ENCODE data around the gene COL18A1. TPM values are rescaled to one million over a fixed set of nuclear protein-coding genes. Genes with fewer than 3 reads are reported as not detected.
A peak's percentile ranks its signal among the peaks of the same experiment; 100 is the strongest.

Gene COL18A1
- total and polyA plus RNA-seq, 3 experiments from 2014 or later = 1.9 to 4.7 (median 2.2) TPM

DNA sequence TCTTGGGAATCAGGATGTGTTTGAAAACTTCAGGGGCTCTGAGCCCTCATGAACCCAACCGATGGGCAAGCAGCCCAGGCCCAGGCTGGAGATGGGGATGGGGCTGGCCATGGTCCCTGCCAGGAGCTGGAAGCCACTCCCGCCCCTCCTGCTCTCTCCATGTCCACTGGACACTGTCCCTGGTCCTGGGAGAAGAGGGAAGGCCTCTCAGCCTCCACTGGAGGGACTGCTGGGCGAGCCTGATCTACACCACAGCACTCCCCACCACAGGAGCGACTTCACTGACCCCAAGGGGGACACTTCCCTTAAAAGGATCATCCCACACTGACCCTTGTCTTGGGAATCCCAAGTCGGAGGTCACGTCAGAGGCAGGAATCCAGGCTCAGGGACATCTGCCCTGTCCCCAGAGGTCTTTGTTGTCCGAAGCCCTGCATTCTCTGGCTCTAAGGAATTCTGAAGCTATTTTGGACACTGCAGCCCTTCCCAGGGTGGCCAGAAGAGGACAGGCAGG is 16.9 kb upstream of the COL18A1 start:
- Histone ChIP-seq H3K36me3 (ENCODE audit: insufficient read depth, low read length) (no peaks in the 10 kb centered on the region), H3K9me3 (ENCODE audit: low read length) (no peaks in the 10 kb centered on the region), H3K27me3 (ENCODE audit: insufficient read depth, low read length, poor library complexity, severe bottlenecking) (no peaks in the 10 kb centered on the region), H3K4me3 (ENCODE audit: low read length) (no peak overlapping the region), H3K27ac (ENCODE audit: low read depth, low read length) (no peak overlapping the region), H3K4me1 (ENCODE audit: insufficient read depth, low read length) (no peaks in the 10 kb centered on the region)
- Mint-ChIP-seq H3K4me1 (no peaks in the 10 kb centered on the region), H3K27ac (no peak overlapping the region), H3K4me3 (no peak overlapping the region), H3K36me3 (no peaks in the 10 kb centered on the region), H3K9me3 (no peaks in the 10 kb centered on the region), H3K27me3 (peaks cover 14 to 42% of the 10 kb centered on the region in 2 donors)
- ChIA-PET POLR2A (no interaction called here), CTCF (no interaction called here)
- DNase-seq = peak in 1 of 5 donors; percentile 32

DNA sequence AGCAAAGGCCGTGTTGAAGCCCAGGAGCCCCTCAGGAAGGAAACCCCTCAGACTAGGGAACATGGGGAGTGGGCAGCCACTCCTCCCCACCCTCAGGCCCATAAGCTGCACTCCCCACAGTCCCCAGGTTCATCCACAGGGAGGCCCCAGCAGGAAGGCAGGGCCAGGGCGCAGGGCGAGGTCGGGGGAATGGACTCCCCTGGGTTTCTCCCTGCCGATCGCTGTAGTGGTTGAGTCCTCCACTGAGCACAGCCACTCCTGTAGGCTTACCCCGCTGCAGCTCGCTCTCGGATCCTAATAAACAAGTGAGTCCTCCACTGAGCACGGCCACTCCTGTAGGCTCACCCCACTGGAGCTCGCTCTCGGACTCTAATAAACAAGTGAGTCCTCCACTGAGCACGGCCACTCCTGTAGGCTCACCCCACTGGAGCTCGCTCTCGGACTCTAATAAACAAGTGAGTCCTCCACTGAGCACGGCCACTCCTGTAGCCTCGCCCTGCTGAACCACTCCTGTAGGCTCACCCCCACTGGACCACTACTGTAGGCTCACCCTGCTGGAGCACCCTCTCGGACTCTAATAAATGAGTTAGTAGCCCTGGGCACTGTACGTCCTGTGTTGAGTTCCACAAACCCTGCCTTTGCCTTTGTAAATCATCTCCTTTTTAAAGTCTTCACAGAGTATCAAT is 16.2 kb upstream of the COL18A1 start:
- Mint-ChIP-seq H3K36me3 (no peaks in the 10 kb centered on the region), H3K4me3 (no peak overlapping the region), H3K4me1 (no peaks in the 10 kb centered on the region), H3K27ac (no peak overlapping the region), H3K27me3 (peaks cover 14 to 42% of the 10 kb centered on the region in 2 donors), H3K9me3 (no peaks in the 10 kb centered on the region)
- H3K27me3 ChIP-seq (ENCODE audit: insufficient read depth, low read length, poor library complexity, severe bottlenecking) = no peaks in the 10 kb centered on the region
- H3K27ac ChIP-seq (ENCODE audit: low read depth, low read length) = no peak overlapping the region
- H3K4me1 ChIP-seq (ENCODE audit: insufficient read depth, low read length) = no peaks in the 10 kb centered on the region
- H3K4me3 ChIP-seq (ENCODE audit: low read length) = no peak overlapping the region
- peak in 1 of 5 donors; percentile 36 for DNase-seq
- H3K9me3 ChIP-seq (ENCODE audit: low read length) = no peaks in the 10 kb centered on the region
- H3K36me3 ChIP-seq (ENCODE audit: insufficient read depth, low read length) = no peaks in the 10 kb centered on the region
- ChIA-PET CTCF (no interaction called here), POLR2A (interaction anchor here (0.7 kb wide), 1 partner anchor 215 kb away, joined by 7 read pairs; no protein-coding TSS in a partner anchor)

DNA sequence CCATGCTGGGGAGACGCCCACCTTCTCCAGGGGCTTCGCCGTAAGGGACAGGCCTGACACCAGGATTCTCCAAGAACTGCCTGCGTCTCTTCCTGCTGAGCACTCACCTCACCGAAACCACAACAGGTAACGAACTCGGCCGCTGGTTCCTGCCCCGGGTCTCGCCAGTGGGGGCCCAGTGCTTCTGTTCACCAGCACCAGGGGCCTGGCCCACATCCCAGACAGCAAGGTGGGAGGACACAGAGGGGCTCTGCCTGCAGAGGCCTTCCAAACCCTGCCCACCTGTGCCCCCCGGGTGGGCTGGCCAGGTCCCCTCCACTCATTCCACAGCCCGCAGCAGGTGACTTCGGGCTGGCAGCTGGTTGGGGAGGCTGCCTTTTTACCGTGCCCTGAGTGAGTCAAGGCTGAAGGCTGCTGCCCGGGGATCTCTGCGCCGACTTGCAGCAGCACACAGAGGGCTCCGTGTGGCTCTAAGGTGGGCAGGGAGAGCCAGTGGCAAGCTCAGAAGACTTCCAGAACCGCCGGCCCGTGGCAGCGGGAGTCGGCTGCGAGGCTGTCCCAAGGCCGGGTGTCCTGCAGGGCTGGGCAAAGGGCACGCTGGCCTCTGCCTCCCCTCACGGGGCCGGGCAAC is 14.7 kb upstream of the COL18A1 start:
- Mint-ChIP-seq H3K27me3 (peaks cover 13 to 35% of the 10 kb centered on the region in 2 donors), H3K9me3 (no peaks in the 10 kb centered on the region), H3K4me1 (no peaks in the 10 kb centered on the region), H3K4me3 (no peak overlapping the region), H3K27ac (no peak overlapping the region), H3K36me3 (no peaks in the 10 kb centered on the region)
- CTCF ChIA-PET = no interaction called here
- no peaks in the 10 kb centered on the region for H3K9me3 ChIP-seq (ENCODE audit: low read length)
- no peaks in the 10 kb centered on the region for H3K27me3 ChIP-seq (ENCODE audit: insufficient read depth, low read length, poor library complexity, severe bottlenecking)
- no peaks in the 10 kb centered on the region for H3K36me3 ChIP-seq (ENCODE audit: insufficient read depth, low read length)
- H3K4me3 ChIP-seq (ENCODE audit: low read length) = no peak overlapping the region
- POLR2A ChIA-PET = no interaction called here
- H3K27ac ChIP-seq (ENCODE audit: low read depth, low read length) = no peak overlapping the region
- no peaks in the 10 kb centered on the region for H3K4me1 ChIP-seq (ENCODE audit: insufficient read depth, low read length)
- peak in 1 of 5 donors; percentile 29 for DNase-seq

DNA sequence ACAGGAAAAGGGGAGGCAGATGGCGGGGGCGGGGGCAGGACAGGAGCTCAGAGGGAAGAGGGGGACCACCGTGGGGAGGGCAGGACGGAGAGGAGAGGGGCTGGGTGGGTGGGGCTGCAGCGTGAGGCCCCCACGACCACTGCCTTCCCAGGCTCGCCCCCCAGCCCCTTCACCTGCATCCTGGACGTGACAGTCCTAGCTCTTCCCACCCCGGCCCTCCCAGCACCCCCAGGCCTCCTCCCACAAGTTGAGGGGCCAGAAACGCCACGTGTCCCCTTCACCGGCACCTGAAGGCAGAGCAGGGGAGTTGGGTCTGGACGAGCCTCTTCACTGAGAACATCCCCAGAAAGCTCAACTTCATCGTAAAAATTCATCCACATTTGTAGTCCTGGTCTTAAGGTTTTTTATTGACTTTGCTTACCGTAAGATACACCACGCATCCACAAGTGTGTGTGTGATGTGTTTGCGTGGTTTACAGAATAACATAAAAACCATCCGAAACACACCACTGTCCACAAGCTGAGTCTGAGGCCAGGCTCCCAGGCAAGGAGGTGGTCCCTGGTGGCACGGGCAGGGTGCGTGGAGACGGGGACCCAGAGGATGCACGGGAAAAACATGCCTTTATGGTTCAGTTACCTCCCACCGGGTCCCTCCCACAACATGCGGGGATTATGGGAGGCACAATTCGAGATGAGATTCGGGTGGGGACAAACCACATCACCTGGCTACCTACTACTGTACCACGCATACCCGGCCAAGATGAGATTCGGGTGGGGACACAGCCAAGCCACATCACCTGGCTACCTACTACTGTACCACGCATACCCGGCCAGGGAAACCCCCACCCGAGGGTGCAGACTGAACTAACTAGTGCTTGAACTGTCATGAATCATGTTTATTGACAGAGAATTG is 13.9 kb upstream of the COL18A1 start:
- DNase-seq = peak in 1 of 5 donors; percentile 20
- no peak overlapping the region for H3K4me3 Mint-ChIP-seq
- ChIA-PET POLR2A (no interaction called here), CTCF (no interaction called here)
- no peaks in the 10 kb centered on the region for H3K4me1 Mint-ChIP-seq
- H3K27me3 Mint-ChIP-seq = peaks cover 11 to 34% of the 10 kb centered on the region in 2 donors
- Histone ChIP-seq H3K27me3 (ENCODE audit: insufficient read depth, low read length, poor library complexity, severe bottlenecking) (no peaks in the 10 kb centered on the region), H3K36me3 (ENCODE audit: insufficient read depth, low read length) (no peaks in the 10 kb centered on the region), H3K27ac (ENCODE audit: low read depth, low read length) (no peak overlapping the region), H3K9me3 (ENCODE audit: low read length) (no peaks in the 10 kb centered on the region), H3K4me3 (ENCODE audit: low read length) (no peak overlapping the region), H3K4me1 (ENCODE audit: insufficient read depth, low read length) (no peaks in the 10 kb centered on the region)
- no peak overlapping the region for H3K27ac Mint-ChIP-seq
- no peaks in the 10 kb centered on the region for H3K36me3 Mint-ChIP-seq
- H3K9me3 Mint-ChIP-seq = no peaks in the 10 kb centered on the region

DNA sequence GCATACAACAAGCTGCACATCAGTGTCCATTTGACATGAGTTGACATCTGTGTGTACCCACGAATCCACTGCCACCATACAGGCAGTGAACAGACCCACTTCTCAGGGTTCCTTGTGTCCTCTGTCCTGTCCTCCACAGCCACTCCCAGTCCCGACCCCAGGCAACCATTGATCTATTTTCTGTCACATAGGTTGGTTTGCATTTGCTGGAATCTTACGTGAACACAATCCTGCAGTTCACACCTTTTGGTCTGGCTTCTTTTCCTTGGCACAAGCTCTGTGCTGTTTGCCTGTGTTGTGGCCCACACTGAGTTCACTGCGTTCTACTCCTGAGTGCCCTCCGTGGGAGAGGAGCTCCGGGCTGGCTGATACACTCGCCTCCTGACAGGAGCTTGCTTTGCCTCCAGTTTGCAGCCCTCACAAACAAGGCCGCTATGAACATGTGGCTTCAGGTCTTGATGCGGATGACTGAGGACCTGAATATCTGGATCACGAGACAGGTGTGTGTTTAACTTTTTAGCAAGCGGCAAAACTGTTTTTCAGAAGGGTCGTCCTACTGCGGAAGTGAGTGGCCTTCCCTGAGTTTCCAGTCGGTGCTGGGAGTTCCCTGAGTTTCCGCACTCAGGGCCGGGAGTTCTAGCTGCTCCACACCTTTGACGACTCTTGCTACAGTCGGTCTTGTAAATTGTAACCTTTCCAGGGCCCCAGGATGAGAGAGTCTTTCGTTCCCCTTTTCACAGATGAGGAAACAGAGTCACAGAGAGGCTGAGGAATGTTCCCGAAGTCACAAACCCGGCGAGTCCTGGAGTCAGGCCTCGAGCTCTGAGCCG is 13.0 kb upstream of the COL18A1 start:
- Mint-ChIP-seq H3K27ac (no peak overlapping the region), H3K27me3 (peaks cover 9 to 34% of the 10 kb centered on the region in 2 donors), H3K4me1 (no peaks in the 10 kb centered on the region), H3K36me3 (no peaks in the 10 kb centered on the region), H3K9me3 (no peaks in the 10 kb centered on the region), H3K4me3 (no peak overlapping the region)
- ChIA-PET CTCF (no interaction called here), POLR2A (no interaction called here)
- Histone ChIP-seq H3K27ac (ENCODE audit: low read depth, low read length) (no peak overlapping the region), H3K4me3 (ENCODE audit: low read length) (no peak overlapping the region), H3K27me3 (ENCODE audit: insufficient read depth, low read length, poor library complexity, severe bottlenecking) (no peaks in the 10 kb centered on the region), H3K9me3 (ENCODE audit: low read length) (no peaks in the 10 kb centered on the region), H3K4me1 (ENCODE audit: insufficient read depth, low read length) (no peaks in the 10 kb centered on the region), H3K36me3 (ENCODE audit: insufficient read depth, low read length) (no peaks in the 10 kb centered on the region)
- DNase-seq = peak in 1 of 5 donors; percentile 21

DNA sequence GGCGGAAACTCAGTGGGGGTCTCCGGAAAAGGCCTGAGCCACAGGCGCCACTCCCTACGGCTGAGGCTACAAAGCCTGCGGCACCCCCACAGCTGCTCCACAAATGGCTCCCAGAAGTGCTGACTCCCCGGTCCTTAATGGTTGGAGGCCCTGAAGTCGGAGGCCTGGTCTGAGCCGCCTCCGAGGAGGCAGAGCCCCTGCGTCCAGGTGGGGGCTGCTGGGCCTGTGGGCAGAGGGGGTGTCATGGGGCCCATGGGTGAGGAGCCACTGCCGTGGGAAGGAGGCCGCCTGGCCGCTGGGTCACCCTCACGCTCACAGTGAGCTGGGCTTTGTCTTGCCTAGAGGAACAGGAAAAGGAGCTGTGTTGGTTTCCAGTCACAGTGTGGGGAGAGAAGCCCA is 12.4 kb upstream of the COL18A1 start:
- Mint-ChIP-seq H3K27ac (no peak overlapping the region), H3K9me3 (no peaks in the 10 kb centered on the region), H3K36me3 (no peaks in the 10 kb centered on the region), H3K4me3 (no peak overlapping the region), H3K27me3 (peaks cover 9 to 36% of the 10 kb centered on the region in 2 donors), H3K4me1 (no peaks in the 10 kb centered on the region)
- Histone ChIP-seq H3K9me3 (ENCODE audit: low read length) (no peaks in the 10 kb centered on the region), H3K4me3 (ENCODE audit: low read length) (no peak overlapping the region), H3K4me1 (ENCODE audit: insufficient read depth, low read length) (no peaks in the 10 kb centered on the region), H3K36me3 (ENCODE audit: insufficient read depth, low read length) (no peaks in the 10 kb centered on the region), H3K27ac (ENCODE audit: low read depth, low read length) (no peak overlapping the region), H3K27me3 (ENCODE audit: insufficient read depth, low read length, poor library complexity, severe bottlenecking) (no peaks in the 10 kb centered on the region)
- ChIA-PET POLR2A (no interaction called here), CTCF (no interaction called here)
- peak in 1 of 5 donors; percentile 7 for DNase-seq

DNA sequence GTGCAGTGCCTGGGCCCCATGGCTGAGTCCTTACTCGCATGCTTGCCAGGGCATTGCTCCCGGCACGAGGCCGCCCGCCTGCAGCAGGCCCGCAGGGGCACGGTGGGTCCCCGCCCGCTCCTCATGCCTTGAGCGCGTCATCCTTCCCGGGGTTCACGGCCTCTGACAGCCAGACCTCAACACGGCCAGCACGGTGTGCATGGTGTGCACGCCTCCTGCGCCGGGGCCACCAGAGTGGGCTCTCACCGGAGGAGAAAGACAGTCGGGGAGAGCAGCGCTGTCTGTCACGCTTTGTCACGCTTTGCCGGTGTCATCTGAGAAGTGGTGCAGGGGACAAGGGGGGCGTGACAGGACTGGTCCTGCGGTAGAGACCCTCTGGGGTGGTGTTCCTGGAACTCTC is 11.9 kb upstream of the COL18A1 start:
- no peaks in the 10 kb centered on the region for H3K36me3 Mint-ChIP-seq
- H3K9me3 Mint-ChIP-seq = no peaks in the 10 kb centered on the region
- H3K4me3 Mint-ChIP-seq = no peak overlapping the region
- H3K4me1 Mint-ChIP-seq = no peaks in the 10 kb centered on the region
- no peaks in the 10 kb centered on the region for H3K27me3 ChIP-seq (ENCODE audit: insufficient read depth, low read length, poor library complexity, severe bottlenecking)
- no peak overlapping the region for H3K27ac Mint-ChIP-seq
- H3K27ac ChIP-seq (ENCODE audit: low read depth, low read length) = no peak overlapping the region
- no peaks in the 10 kb centered on the region for H3K4me1 ChIP-seq (ENCODE audit: insufficient read depth, low read length)
- no peaks in the 10 kb centered on the region for H3K9me3 ChIP-seq (ENCODE audit: low read length)
- ChIA-PET CTCF (no interaction called here), POLR2A (no interaction called here)
- no peak overlapping the region for H3K4me3 ChIP-seq (ENCODE audit: low read length)
- peak in 1 of 5 donors; percentile 37 for DNase-seq
- H3K36me3 ChIP-seq (ENCODE audit: insufficient read depth, low read length) = no peaks in the 10 kb centered on the region
- H3K27me3 Mint-ChIP-seq = peaks cover 9 to 34% of the 10 kb centered on the region in 2 donors

All from CD8-positive, alpha-beta memory T cell (primary cell).